Coronary artery (tissue), 2 donors: ENCODE measurements around the gene DEXI.

Experiments
- DNase-seq: peaks from one replicate; pipeline ENCODE4 v3.0.0-alpha.2; 2017; ENCODE audit warnings: low spot score
- H3K27ac ChIP-seq, 2 donors: fragments of 200-600 bp; sonication (generic); one replicate each; pipeline ENCODE4 v1.5.1; 2016 to 2019
- H3K4me3 ChIP-seq: fragments of 200-600 bp; sonication (generic); 2 replicates; pipeline ENCODE4 v1.5.1; 2016; ENCODE audit warnings: mild to moderate bottlenecking, moderate library complexity
- TF ChIP-seq, protein P1 (sequence below): fragments of 200-600 bp; sonication (generic); IDR thresholded peaks from one replicate; pipeline ENCODE4 v1.5.1; 2019; ENCODE audit warnings: antibody characterized with exemption

DEXI gene

DNA sequence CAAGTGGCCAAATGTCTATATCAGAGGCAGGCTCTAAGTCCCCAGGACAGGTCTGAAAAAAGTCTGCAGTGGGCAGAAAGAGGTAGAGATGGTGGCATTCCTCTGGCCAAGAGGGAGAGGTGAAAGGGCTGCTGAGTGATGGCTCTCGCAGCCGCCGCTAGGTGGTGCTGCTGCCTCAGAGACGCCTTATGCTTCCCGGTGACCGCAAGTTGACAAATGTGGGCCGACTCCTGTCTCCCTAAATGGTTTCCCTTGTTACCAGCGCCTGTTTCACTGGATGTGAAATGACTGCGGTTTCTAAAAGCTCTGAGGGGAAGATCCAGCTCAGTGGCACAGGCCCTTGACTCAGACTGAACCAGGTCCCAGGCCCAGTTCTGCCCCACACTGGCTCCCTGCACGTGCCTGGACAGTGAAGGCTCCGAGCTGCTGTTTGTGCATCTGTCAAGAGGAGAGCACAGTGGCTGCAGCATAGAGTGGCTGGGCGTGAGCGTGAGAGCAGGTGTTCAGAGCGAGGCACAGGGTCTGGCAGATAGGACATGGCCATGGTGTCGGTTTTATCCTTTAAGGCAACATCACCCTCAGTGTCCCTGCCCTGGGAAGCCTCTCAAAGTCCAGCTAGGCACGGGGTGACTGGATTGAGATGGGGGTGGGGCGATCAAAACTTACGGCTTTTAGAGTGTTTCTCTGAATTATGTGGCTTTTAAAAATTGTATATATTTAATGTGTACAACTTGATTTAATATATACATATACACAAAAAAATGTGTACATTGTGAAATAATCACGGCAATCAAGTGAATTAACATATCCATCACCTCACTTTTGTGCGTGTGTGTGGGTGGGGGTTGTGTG is 22.0 kb upstream of the DEXI start:
- Histone ChIP-seq H3K4me3 (peak overlapping the region; percentile 47), H3K27ac (peak overlapping the region; percentile 11 to 74)
- TF ChIP-seq, protein P1, sequence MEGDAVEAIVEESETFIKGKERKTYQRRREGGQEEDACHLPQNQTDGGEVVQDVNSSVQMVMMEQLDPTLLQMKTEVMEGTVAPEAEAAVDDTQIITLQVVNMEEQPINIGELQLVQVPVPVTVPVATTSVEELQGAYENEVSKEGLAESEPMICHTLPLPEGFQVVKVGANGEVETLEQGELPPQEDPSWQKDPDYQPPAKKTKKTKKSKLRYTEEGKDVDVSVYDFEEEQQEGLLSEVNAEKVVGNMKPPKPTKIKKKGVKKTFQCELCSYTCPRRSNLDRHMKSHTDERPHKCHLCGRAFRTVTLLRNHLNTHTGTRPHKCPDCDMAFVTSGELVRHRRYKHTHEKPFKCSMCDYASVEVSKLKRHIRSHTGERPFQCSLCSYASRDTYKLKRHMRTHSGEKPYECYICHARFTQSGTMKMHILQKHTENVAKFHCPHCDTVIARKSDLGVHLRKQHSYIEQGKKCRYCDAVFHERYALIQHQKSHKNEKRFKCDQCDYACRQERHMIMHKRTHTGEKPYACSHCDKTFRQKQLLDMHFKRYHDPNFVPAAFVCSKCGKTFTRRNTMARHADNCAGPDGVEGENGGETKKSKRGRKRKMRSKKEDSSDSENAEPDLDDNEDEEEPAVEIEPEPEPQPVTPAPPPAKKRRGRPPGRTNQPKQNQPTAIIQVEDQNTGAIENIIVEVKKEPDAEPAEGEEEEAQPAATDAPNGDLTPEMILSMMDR: peak; percentile 90
- no peak for DNase-seq

DNA sequence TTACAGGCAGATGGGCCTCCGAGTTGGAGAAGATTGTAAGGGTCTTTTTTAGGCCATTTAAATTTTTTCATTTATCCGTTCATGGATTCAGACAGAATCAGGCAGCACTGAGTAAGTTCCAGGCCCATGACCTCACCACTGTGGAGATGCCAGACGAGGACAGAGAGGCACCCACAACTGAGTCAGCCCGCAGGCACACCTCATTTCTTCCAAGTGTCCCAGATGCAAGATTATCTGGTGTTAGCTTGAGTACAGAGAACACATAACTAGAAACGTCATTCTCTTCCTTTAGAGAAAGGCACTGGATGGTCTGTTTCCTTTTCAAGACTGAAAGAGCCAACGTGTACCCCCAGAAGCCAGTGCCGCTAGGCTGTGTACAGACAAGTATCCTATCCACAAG is 19.0 kb upstream of the DEXI start:
- Histone ChIP-seq H3K27ac (peak overlapping the region; percentile 69 to 75), H3K4me3 (no peak overlapping the region)
- no peak for DNase-seq
- TF ChIP-seq, protein P1: no peak

DNA sequence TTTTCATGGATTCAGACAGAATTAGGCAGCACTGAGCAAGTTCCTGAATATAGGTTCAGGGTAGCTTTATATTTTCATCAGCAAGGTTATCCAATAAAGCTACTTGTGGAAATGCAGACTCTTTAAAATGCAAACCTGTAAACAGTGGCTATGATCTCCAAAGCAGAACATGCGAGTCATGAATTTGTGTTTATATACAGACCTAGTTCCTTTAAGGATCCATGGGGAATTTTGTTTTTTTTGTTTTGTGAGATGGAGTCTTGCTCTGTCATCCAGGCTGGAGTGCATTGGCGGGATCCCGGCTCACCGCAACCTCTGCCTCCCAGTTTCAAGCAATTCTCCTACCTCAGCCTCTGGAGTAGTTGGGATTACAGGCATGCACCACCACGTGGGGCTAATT is 16.9 kb upstream of the DEXI start:
- TF ChIP-seq, protein P1: no peak
- no peak for DNase-seq
- Histone ChIP-seq H3K27ac (no peak overlapping the region), H3K4me3 (no peak overlapping the region)

DNA sequence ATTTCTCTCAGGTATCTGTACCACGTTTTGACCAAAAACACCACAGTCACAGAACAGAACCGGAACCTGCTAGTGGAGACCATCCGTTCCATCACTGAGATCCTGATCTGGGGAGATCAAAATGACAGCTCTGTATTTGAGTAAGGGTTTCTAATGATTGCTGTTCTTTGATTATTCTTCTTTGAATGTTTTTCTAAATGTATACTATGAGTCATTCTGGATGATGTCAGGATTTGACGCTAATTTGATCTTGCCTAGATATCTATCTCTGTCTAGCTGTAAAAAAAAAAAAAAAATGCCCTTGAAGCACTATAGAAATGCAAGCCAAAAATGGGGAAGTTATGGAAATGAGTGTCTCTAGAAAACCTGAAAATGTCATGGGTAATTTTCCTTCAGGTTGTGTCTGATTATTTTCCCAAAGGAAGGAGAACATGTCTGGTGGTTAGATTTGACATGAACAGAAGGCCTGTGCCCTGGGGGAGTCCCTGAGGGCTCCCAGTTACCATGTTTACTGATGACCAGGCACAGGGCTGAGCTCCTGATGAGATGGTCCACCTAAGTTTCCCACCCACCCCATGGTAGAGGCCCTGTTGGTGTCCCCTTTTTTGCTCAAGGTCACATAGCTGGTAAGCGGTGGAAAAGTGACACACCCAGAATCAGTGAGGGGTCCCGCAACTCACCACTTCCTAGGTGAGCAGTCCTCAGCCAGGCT is 15.7 kb upstream of the DEXI start:
- DNase-seq: no peak
- TF ChIP-seq, protein P1: no peak
- Histone ChIP-seq H3K4me3 (no peak overlapping the region), H3K27ac (no peak overlapping the region)

DNA sequence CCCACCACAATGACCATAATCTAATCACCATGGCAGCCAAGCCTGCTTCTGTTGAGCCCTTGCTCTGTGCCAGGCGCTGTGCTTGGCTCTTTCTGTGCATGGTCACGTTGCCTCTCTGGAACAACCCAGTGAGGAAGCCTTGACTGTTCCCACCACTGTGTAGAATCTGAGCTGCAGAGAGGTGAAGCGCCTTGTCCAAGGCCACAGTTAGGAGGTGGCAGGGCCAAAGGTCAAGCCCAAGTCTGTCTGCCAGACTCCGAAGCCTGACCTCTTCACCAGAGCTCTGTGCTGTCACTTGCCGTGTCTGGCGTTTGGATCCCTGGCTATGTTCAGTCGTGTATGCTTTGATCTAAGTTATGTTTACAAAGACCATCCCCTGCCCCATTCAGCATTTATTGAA is 12.6 kb upstream of the DEXI start:
- TF ChIP-seq, protein P1: no peak
- no peak for DNase-seq
- no peak overlapping the region for H3K27ac ChIP-seq
- H3K4me3 ChIP-seq: no peak overlapping the region

DNA sequence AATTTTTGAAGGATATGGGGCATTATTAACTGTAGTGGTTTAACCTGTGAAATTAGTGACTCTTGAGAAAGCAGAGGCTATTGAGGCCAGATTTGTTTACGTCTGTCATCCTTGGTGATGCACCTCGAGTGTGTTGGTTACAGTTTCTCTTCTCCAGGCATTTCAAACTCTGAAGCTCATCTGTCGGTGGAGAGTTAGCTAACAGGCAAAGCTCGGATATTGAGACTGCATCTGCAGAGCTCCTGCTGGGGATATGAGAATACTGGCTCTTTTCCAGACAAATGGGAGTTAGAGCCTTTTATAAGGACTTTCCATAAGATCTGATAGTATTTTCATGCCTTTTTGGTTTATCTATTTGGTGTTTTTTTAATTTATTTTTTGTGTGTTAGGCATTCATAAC is 8.8 kb upstream of the DEXI start:
- Histone ChIP-seq H3K4me3 (no peak overlapping the region), H3K27ac (no peak overlapping the region)
- TF ChIP-seq, protein P1: no peak
- DNase-seq: no peak

DNA sequence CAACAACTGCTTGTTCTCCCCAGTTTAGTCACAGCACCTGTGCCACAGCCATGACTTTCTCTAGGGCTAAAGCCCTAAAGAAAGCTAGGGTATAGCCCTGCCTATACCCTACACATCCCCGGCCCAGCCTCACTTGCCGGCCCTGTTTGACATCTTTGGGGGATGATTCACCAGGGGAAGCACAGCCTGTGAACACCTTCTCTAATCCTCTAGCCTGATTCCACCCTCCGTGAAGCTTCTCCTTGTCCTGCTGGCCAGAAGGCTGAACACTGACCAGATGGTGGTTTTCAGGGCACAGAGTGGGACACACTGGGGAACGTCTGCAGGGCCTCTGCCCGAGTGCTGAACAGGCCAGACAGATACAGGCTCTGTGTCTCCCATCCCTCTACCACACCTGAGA is 8.1 kb upstream of the DEXI start:
- no peak overlapping the region for H3K27ac ChIP-seq
- no peak for DNase-seq
- TF ChIP-seq, protein P1: no peak

More for the DNA sequence above, 8.1 kb upstream of the DEXI start:
- no peak overlapping the region for H3K4me3 ChIP-seq
